Neural cell (in vitro differentiated cells): ENCODE measurements around the gene HIVEP1. TPM values are rescaled to one million over a fixed set of nuclear protein-coding genes. Genes with fewer than 3 reads are reported as not detected.

Experiments used
- H2AFZ ChIP-seq: fragments of 200-600, 300-800 bp; sonication (generic), shearing (Covaris generic); 2 replicates; pipeline ENCODE4 v1.6.0; 2014; ENCODE audit warnings: low read depth, mild to moderate bottlenecking, antibody characterized with exemption, low read length, moderate library complexity
- H3F3A ChIP-seq: fragments of 200-600 bp; shearing (Covaris generic); 2 replicates; pipeline ENCODE4 v1.6.1; 2016; ENCODE audit warnings: mild to moderate bottlenecking, moderate library complexity, mixed read lengths, antibody characterized with exemption, low read length; ENCODE audit not compliant: insufficient read depth, poor library complexity, severe bottlenecking
- H3K27ac ChIP-seq: fragments of 200-600, 300-800 bp; sonication (generic), shearing (Covaris generic); 2 replicates; pipeline ENCODE4 v1.5.1; 2014; ENCODE audit warnings: mild to moderate bottlenecking, low read length, moderate library complexity
- H3K27me3 ChIP-seq: fragments of 300-800, 200-600 bp; sonication (generic), shearing (Covaris generic); 2 replicates; pipeline ENCODE4 v1.6.0; 2014; ENCODE audit warnings: mild to moderate bottlenecking, low read depth, low read length, moderate library complexity; ENCODE audit not compliant: insufficient read depth
- H3K36me3 ChIP-seq: fragments of 300-800, 200-600 bp; sonication (generic), shearing (Covaris generic); 2 replicates; pipeline ENCODE4 v1.5.1; 2014; ENCODE audit warnings: mild to moderate bottlenecking, antibody characterized with exemption, low read length, moderate library complexity; ENCODE audit not compliant: insufficient read depth
- H3K4me2 ChIP-seq: fragments of 300-800, 200-600 bp; sonication (generic), shearing (Covaris generic); 2 replicates; pipeline ENCODE4 v1.6.0; 2014; ENCODE audit warnings: mild to moderate bottlenecking, low read length
- H3K4me3 ChIP-seq: fragments of 300-800, 200-600 bp; sonication (generic), shearing (Covaris generic); 2 replicates; pipeline ENCODE4 v1.5.1; 2014; ENCODE audit warnings: mild to moderate bottlenecking, low read length, moderate library complexity
- H3K79me2 ChIP-seq: fragments of 200-600 bp; shearing (Covaris generic); replicated peaks from 2 replicates; pipeline ENCODE4 v1.6.0; 2014; ENCODE audit warnings: mild to moderate bottlenecking, low read length, moderate library complexity; ENCODE audit not compliant: insufficient read depth
- H3K9ac ChIP-seq: fragments of 300-800, 200-600 bp; sonication (generic), shearing (Covaris generic); 2 replicates; pipeline ENCODE4 v1.6.1; 2016; ENCODE audit warnings: mild to moderate bottlenecking, low read length, mixed read lengths
- H3K9me2 ChIP-seq: fragments of 200-600 bp; shearing (Covaris generic); 2 replicates; pipeline ENCODE4 v1.6.1; 2016; ENCODE audit warnings: mild to moderate bottlenecking, low read length, mixed read lengths; ENCODE audit not compliant: insufficient read depth
- H3K9me3 ChIP-seq: fragments of 200-600, 300-800 bp; sonication (generic), shearing (Covaris generic); 2 replicates; pipeline ENCODE4 v1.6.1; 2016; ENCODE audit warnings: mild to moderate bottlenecking, mixed run types, low read length, moderate library complexity, mixed read lengths
- H4K20me1 ChIP-seq: fragments of 200-600 bp; shearing (Covaris generic); 2 replicates; pipeline ENCODE4 v1.6.1; 2016; ENCODE audit warnings: mild to moderate bottlenecking, mixed run types; ENCODE audit not compliant: insufficient read depth
- CTCF ChIP-seq: fragments of 450-650 bp; IDR thresholded peaks from 2 replicates; pipeline ENCODE4 v1.5.1; 2014; ENCODE audit warnings: antibody characterized with exemption, mild to moderate bottlenecking, moderate library complexity; ENCODE audit not compliant: poor library complexity, severe bottlenecking
- EP300 ChIP-seq: fragments of 450-650 bp; conservative IDR thresholded peaks from 2 replicates; pipeline ENCODE4 v1.6.1; 2014; ENCODE audit warnings: antibody characterized with exemption, mild to moderate bottlenecking, moderate library complexity; ENCODE audit not compliant: poor library complexity, severe bottlenecking
- EZH2 ChIP-seq: fragments of 200-600, 300-800 bp; shearing (Covaris generic), sonication (generic); IDR thresholded peaks from 2 replicates; pipeline ENCODE4 v1.6.1; 2014; ENCODE audit warnings: antibody characterized with exemption, low read length, borderline replicate concordance, mild to moderate bottlenecking; ENCODE audit not compliant: insufficient read depth, poor library complexity, severe bottlenecking
- MXI1 ChIP-seq: fragments of 450-650 bp; conservative IDR thresholded peaks from 2 replicates; pipeline ENCODE4 v1.6.1; 2014; ENCODE audit warnings: antibody characterized with exemption, mild to moderate bottlenecking; ENCODE audit not compliant: poor library complexity, severe bottlenecking
- POLR2AphosphoS5 ChIP-seq: IDR thresholded peaks from 2 replicates; pipeline ENCODE4 v1.6.1; 2012
- RAD21 ChIP-seq: fragments of 450-650 bp; conservative IDR thresholded peaks from 2 replicates; pipeline ENCODE4 v1.6.1; 2014; ENCODE audit warnings: antibody characterized with exemption, mild to moderate bottlenecking, moderate library complexity
- REST ChIP-seq: IDR thresholded peaks from 2 replicates; pipeline ENCODE4 v1.6.1; 2012; ENCODE audit warnings: borderline replicate concordance
- SMC3 ChIP-seq: fragments of 450-650 bp; conservative IDR thresholded peaks from 2 replicates; pipeline ENCODE4 v1.6.1; 2014; ENCODE audit warnings: antibody characterized with exemption, mild to moderate bottlenecking, moderate library complexity; ENCODE audit not compliant: poor library complexity
- TAF1 ChIP-seq: IDR thresholded peaks from 2 replicates; pipeline ENCODE4 v1.6.1; 2012; ENCODE audit warnings: low read depth
- polyA minus RNA-seq: library from RNA; depleted of rRNA, polyadenylated mRNA; stranded (reverse); fragments of >200 nt; gene quantifications from 2 replicates; pipeline ENCODE4 v1.2.3, GENCODE V29; 2014
- polyA plus RNA-seq: library from polyadenylated mRNA; depleted of rRNA; stranded (reverse); fragments of >200 nt; gene quantifications from 2 replicates; pipeline ENCODE4 v1.2.3, GENCODE V29; 2014

HIVEP1 gene
- polyA plus RNA-seq (3.6 and 8.0 TPM in 2 replicates), polyA minus RNA-seq (26.3 and 39.6 TPM in 2 replicates)

GRCh38 chr6:12012038-12012557 lies at the start of gene HIVEP1:
Gene HIVEP1 (plus strand): TSS chr6:12012312. CDS start chr6:12015629, 3,317 bp downstream.
- Histone ChIP-seq H3K9me2 (no peaks in the 10 kb centered on the region), H2AFZ (peak within 1 kb of the TSS; percentile 63), H3K27ac (peak within 1 kb of the TSS; percentile 76), H3F3A (no peaks in the 10 kb centered on the region), H3K79me2 (peaks cover 17% of the 10 kb centered on the region), H3K9me3 (no peaks in the 10 kb centered on the region), H4K20me1 (no peaks in the 10 kb centered on the region), H3K36me3 (no peaks in the 10 kb centered on the region), H3K27me3 (no peaks in the 10 kb centered on the region), H3K9ac (peak within 1 kb of the TSS; percentile 85), H3K4me2 (peak within 1 kb of the TSS; percentile 65), H3K4me3 (peak within 1 kb of the TSS; percentile 87)
- TF ChIP-seq MXI1 (no peak), POLR2AphosphoS5 (no peak), REST (no peak), SMC3 (no peak), RAD21 (no peak), EZH2 (no peak), TAF1 (no peak), EP300 (no peak), CTCF (no peak)

GRCh38 chr6:11963756-11964500 lies 48.2 kb upstream of the HIVEP1 start:
- Histone ChIP-seq H3K27ac (no peak overlapping the region), H3K4me2 (no peak overlapping the region), H3K4me3 (no peak overlapping the region), H3K9me2 (no peaks in the 10 kb centered on the region), H2AFZ (no peak overlapping the region), H3K36me3 (no peaks in the 10 kb centered on the region), H4K20me1 (no peaks in the 10 kb centered on the region), H3F3A (no peaks in the 10 kb centered on the region), H3K79me2 (no peaks in the 10 kb centered on the region), H3K9ac (no peak overlapping the region), H3K27me3 (no peaks in the 10 kb centered on the region), H3K9me3 (peaks cover 3% of the 10 kb centered on the region)
- no peak for TF ChIP-seq REST
- no peak for TF ChIP-seq MXI1
- no peak for TF ChIP-seq EZH2
- no peak for TF ChIP-seq SMC3
- TF ChIP-seq POLR2AphosphoS5 = no peak
- no peak for TF ChIP-seq CTCF
- TF ChIP-seq EP300 = no peak
- no peak for TF ChIP-seq RAD21
- TF ChIP-seq TAF1 = no peak
